GM12891 (cell line): ENCODE results near the gene ASTN2.

Source experiments
- PAX5 ChIP-seq: IDR thresholded peaks from 2 replicates; pipeline ENCODE4 v1.6.1; 2011; ENCODE audit warnings: low read length, moderate library complexity, mild to moderate bottlenecking; ENCODE audit not compliant: insufficient read depth, severe bottlenecking
- POLR2A ChIP-seq: IDR thresholded peaks from 2 replicates; pipeline ENCODE4 v1.6.1; 2011; ENCODE audit warnings: low read depth, low read length, control low read depth
- POLR2AphosphoS5 ChIP-seq: IDR thresholded peaks from 2 replicates; pipeline ENCODE4 v1.6.1; 2011; ENCODE audit warnings: low read depth, low read length, control low read depth
- TAF1 ChIP-seq: IDR thresholded peaks from 2 replicates; pipeline ENCODE4 v1.6.1; 2011; ENCODE audit warnings: low read depth, low read length, control low read depth

DNA sequence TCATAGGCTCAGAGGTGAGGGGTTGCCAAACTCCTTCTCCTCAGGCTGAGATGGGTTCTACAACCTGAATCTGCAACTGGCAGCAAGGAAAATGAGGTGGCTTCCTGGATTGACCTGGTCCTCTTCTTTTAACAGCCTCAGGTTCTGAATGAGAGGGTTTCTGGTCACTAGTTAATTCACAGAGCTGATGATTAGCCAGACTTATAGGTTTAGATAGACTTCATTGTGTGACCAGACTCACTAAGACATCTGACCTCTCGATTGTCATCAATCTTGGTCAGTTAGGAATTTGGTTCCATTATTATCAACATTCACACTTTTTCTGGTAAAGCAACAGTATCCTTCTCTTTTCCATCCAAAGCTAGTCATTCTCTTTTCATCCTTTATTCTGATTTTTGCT lies 1003.4 kb downstream of the ASTN2 start:
- TF ChIP-seq POLR2A (no peak), POLR2AphosphoS5 (no peak), TAF1 (no peak), PAX5 (no peak)
